GM19043 (cell line): ENCODE data around the gene MYO3A.
"Not testable (repeated sequence)": the region's sequence is repeated elsewhere in the genome, so short reads cannot be mapped to it uniquely, and the experiment has no call there.

Experiments used
- ATAC-seq: cut with Tn5 transposase; IDR thresholded peaks from one replicate; pipeline ENCODE4 v1.9.1; 2021; ENCODE audit warnings: low read depth; ENCODE audit not compliant: unreplicated experiment

The MYO3A gene

GRCh38 chr10:25978771-25979170 is 44.7 kb downstream of the MYO3A start:
- ATAC-seq: no peak

- no peak for ATAC-seq
These were observed 48.1 kb downstream of the MYO3A start for GRCh38 chr10:25982107-25982506.

GRCh38 chr10:25988583-25988982 is 54.6 kb downstream of the MYO3A start:
- ATAC-seq: no peak

- ATAC-seq: no peak
These were observed 55.9 kb downstream of the MYO3A start for GRCh38 chr10:25989951-25990350.

- no peak for ATAC-seq
These were observed 65.4 kb downstream of the MYO3A start for GRCh38 chr10:25999295-25999981.

GRCh38 chr10:26000971-26001370 is 66.9 kb downstream of the MYO3A start:
- ATAC-seq: no peak

- not testable (repeated sequence) for ATAC-seq
These were observed 68.4 kb downstream of the MYO3A start for GRCh38 chr10:26002466-26002865.

- ATAC-seq: no peak
These were observed 81.1 kb downstream of the MYO3A start for GRCh38 chr10:26015092-26015491.

- no peak for ATAC-seq
These were observed 88.8 kb downstream of the MYO3A start for GRCh38 chr10:26022831-26023230.

GRCh38 chr10:26024303-26024702 is 90.3 kb downstream of the MYO3A start:
- ATAC-seq: no peak

GRCh38 chr10:26025523-26025922 is 91.5 kb downstream of the MYO3A start:
- no peak for ATAC-seq

GRCh38 chr10:26029858-26030257 is 95.8 kb downstream of the MYO3A start:
- no peak for ATAC-seq

- ATAC-seq: no peak
These were observed 97.3 kb downstream of the MYO3A start for GRCh38 chr10:26031300-26031699.

- no peak for ATAC-seq
These were observed 109.4 kb downstream of the MYO3A start for GRCh38 chr10:26043469-26043868.

GRCh38 chr10:26044141-26044749 is 110.2 kb downstream of the MYO3A start:
- ATAC-seq: no peak

GRCh38 chr10:26046073-26046700 is 112.2 kb downstream of the MYO3A start:
- ATAC-seq: no peak

GRCh38 chr10:26048756-26049155 is 114.7 kb downstream of the MYO3A start:
- ATAC-seq: no peak

- ATAC-seq: no peak
These were observed 118.3 kb downstream of the MYO3A start for GRCh38 chr10:26052326-26052725.

GRCh38 chr10:26057466-26057865 is 123.4 kb downstream of the MYO3A start:
- ATAC-seq: no peak

- no peak for ATAC-seq
These were observed 130.1 kb downstream of the MYO3A start for GRCh38 chr10:26064106-26064505.

GRCh38 chr10:26067680-26068079 is 133.7 kb downstream of the MYO3A start:
- no peak for ATAC-seq

- ATAC-seq: not testable (repeated sequence)
These were observed 146.9 kb downstream of the MYO3A start for GRCh38 chr10:26080971-26081370.
